Spleen (tissue), 11 donors: ENCODE measurements around the gene LCE6A. TPM values are rescaled to one million over a fixed set of nuclear protein-coding genes. Genes with fewer than 3 reads are reported as not detected.

Experiments
- DNase-seq: peaks from one replicate; pipeline ENCODE4 v3.0.0-alpha.2; 2020
- H3K27ac ChIP-seq, 8 donors: fragments of 200-600 bp; sonication (generic) in 7 of 8; 1 replicate in 4 of 8; 2 replicates in 4 of 8; pipeline versions ENCODE4 v1.5.0 to v1.8.0; 2016 to 2021; ENCODE audit warnings: inconsistent platforms in 4 of 8, mild to moderate bottlenecking in 4 of 8, moderate library complexity in 1 of 8
- H3K27me3 ChIP-seq, 7 donors: fragments of 200-600 bp; sonication (generic) in 6 of 7; replicated peaks in 1 of 7; 1 replicate in 4 of 7; 2 replicates in 3 of 7; pipeline versions ENCODE4 v1.5.0 to v1.8.0; 2016 to 2021; ENCODE audit warnings: inconsistent platforms in 3 of 7, mild to moderate bottlenecking in 1 of 7
- H3K36me3 ChIP-seq, 6 donors: fragments of 200-600 bp; sonication (generic) in 5 of 6; 1 replicate in 4 of 6; 2 replicates in 2 of 6; pipeline versions ENCODE4 v1.5.0 to v1.8.0; 2016 to 2021; ENCODE audit warnings: inconsistent platforms in 2 of 6
- H3K4me1 ChIP-seq, 6 donors: fragments of 200-600 bp; sonication (generic) in 5 of 6; 1 replicate in 3 of 6; 2 replicates in 3 of 6; pipeline versions ENCODE4 v1.5.0 to v1.8.0; 2016 to 2021; ENCODE audit warnings: inconsistent platforms in 3 of 6
- H3K4me3 ChIP-seq, 8 donors: fragments of 200-600 bp; sonication (generic) in 7 of 8; 1 replicate in 4 of 8; 2 replicates in 4 of 8; pipeline versions ENCODE4 v1.5.0 to v1.8.0; 2016 to 2021; ENCODE audit warnings: inconsistent platforms in 4 of 8, mild to moderate bottlenecking in 4 of 8, moderate library complexity in 2 of 8
- H3K9me3 ChIP-seq, 8 donors: fragments of 200-600 bp; sonication (generic) in 7 of 8; 1 replicate in 4 of 8; 2 replicates in 4 of 8; pipeline versions ENCODE4 v1.5.0 to v1.8.0; 2016 to 2021; ENCODE audit warnings: inconsistent platforms in 4 of 8
- CTCF ChIP-seq, 11 experiments: fragments of 200-600 bp in 7 of 11; fragments of 450-650 bp in 4 of 11; sonication (generic) in 4 of 11; IDR thresholded peaks in 8 of 11; conservative IDR thresholded peaks in 3 of 11; 1 replicate in 7 of 11; 2 replicates in 4 of 11; pipeline versions ENCODE4 v1.4.0 to v1.8.0; 2016 to 2021; ENCODE audit warnings: antibody characterized with exemption in 11 of 11, inconsistent platforms in 4 of 11, mild to moderate bottlenecking in 1 of 11
- POLR2A ChIP-seq, 3 donors: fragments of 450-650 bp; IDR thresholded peaks; one replicate each; pipeline ENCODE4 v1.5.1; 2017; ENCODE audit warnings: antibody characterized with exemption in 3 of 3, mild to moderate bottlenecking in 1 of 3
- POLR2AphosphoS5 ChIP-seq, 3 donors: sonication (generic); formaldehyde crosslinking; IDR thresholded peaks; one replicate each; pipeline ENCODE4 v1.5.1; 2017; ENCODE audit warnings: antibody characterized with exemption in 3 of 3
- WGBS, 5 donors: extraction: QIAGEN DNeasy Blood & Tissue Kit in 3 of 5; methylation state at CpG; one replicate each; pipeline versions ENCODE4 v1.1.5 to v1.1.7; 2013 to 2018; 5-methylcytosine and 5-hydroxymethylcytosine counted together
- intact Hi-C: fragments of 100-400 bp; cut with DNase I; formaldehyde crosslinking; loops from one replicate; pipeline ENCODE4 v1.15.0; 2023; ENCODE audit warnings: low total_unique reads
- polyA plus RNA-seq, 3 donors: library from polyadenylated mRNA; stranded (reverse); fragments of 200-250 nt; gene quantifications; one replicate each; pipeline ENCODE4 v1.2.1, GENCODE V29; 2013
- total RNA-seq, 7 donors: library from RNA; depleted of rRNA in 3 of 7; stranded (reverse); fragments of >200 nt in 3 of 7; fragmentation: NEBNext Ultra II Directional in 4 of 7; extraction: Animal tissue kit (Norgen Biotek cat#: 25700) in 4 of 7; gene quantifications; one replicate each; pipeline versions ENCODE4 v1.1.0 to v1.2.1, GENCODE V29; 2016 to 2021
- donor health status: healthy with polysubstance abuse.
- donor health status: DM: no; HTN: no; CAD: no; lungs with moderate emphysema.
- donor health status: DM: no; HTN: no; CAD: no.
- donor health status: Bipolar disorder and iron deficiency.
- donor health status: healthy.
- donor health status: DM: no; HTN: no; CAD: no.
- donor health status: DM: yes; HTN: yes; CAD: no.

Gene LCE6A
- total and polyA plus RNA-seq, 10 donors: not detected

DNA sequence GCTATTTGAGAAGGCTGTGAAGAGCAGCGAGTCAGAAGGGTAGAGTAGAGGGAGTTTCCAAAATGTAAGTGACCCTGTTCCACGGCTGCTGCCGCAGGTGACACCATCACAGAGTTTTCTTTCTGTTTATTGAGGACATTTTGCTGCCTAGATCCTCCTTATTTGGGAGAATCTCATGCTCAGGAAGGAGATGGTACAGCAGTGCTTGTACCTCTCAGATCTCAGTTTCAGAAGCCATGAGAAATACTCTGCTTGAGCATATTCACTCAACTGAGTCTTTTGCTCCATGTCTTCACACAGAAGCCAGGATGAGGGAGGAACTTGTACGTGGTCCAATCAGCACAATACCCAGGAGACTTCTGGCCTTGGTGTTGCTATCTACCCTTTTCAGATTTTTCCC is 18.7 kb downstream of the LCE6A start:
- TF ChIP-seq POLR2A (IDR thresholded peaks at IDR 0.05) (no peak), POLR2AphosphoS5 (IDR thresholded peaks at IDR 0.05) (no peak), CTCF (IDR thresholded peaks at IDR 0.05 in 8 of 11, conservative IDR thresholded peaks at IDR 0.05 in 3 of 11) (no peak)
- no peaks in the 10 kb centered on the region for H3K4me1 ChIP-seq
- no peak overlapping the region for H3K4me3 ChIP-seq
- no peak for DNase-seq
- H3K9me3 ChIP-seq: no peaks in the 10 kb centered on the region
- WGBS, 5 donors: 65 to 76% (median 74%) methylated on average over 4 of the region's 4 CpGs
- H3K27me3 ChIP-seq: peaks cover 0 to 7% (median 0%) of the 10 kb centered on the region in 7 donors
- intact Hi-C loops: no loop called here
- H3K36me3 ChIP-seq: no peaks in the 10 kb centered on the region
- H3K27ac ChIP-seq: no peak overlapping the region

- intact Hi-C loops: no loop called here
Observed at GRCh38 chr1:152864443-152864842, 21.8 kb downstream of the LCE6A start.

GRCh38 chr1:152866321-152866720 is 23.7 kb downstream of the LCE6A start:
- no peak for DNase-seq
- Histone ChIP-seq H3K27me3 (no peaks in the 10 kb centered on the region), H3K27ac (no peak overlapping the region), H3K36me3 (no peaks in the 10 kb centered on the region), H3K9me3 (no peaks in the 10 kb centered on the region), H3K4me1 (no peaks in the 10 kb centered on the region), H3K4me3 (no peak overlapping the region)
- WGBS, 5 donors: 74 to 86% (median 78%) methylated on average over 2 of the region's 2 CpGs
- intact Hi-C loops: no loop called here
- no peak for TF ChIP-seq CTCF (IDR thresholded peaks at IDR 0.05 in 8 of 11, conservative IDR thresholded peaks at IDR 0.05 in 3 of 11)
- no peak for TF ChIP-seq POLR2AphosphoS5 (IDR thresholded peaks at IDR 0.05)
- TF ChIP-seq POLR2A (IDR thresholded peaks at IDR 0.05): no peak

More at GRCh38 chr1:152864443-152864842, 21.8 kb downstream of the LCE6A start:
- no peaks in the 10 kb centered on the region for H3K36me3 ChIP-seq
- no peaks in the 10 kb centered on the region for H3K27me3 ChIP-seq
- TF ChIP-seq POLR2A (IDR thresholded peaks at IDR 0.05) (no peak), CTCF (IDR thresholded peaks at IDR 0.05 in 8 of 11, conservative IDR thresholded peaks at IDR 0.05 in 3 of 11) (no peak), POLR2AphosphoS5 (IDR thresholded peaks at IDR 0.05) (no peak)
- no peak overlapping the region for H3K27ac ChIP-seq
- no peaks in the 10 kb centered on the region for H3K4me1 ChIP-seq
- no peak overlapping the region for H3K4me3 ChIP-seq
- no peak for DNase-seq
- no peaks in the 10 kb centered on the region for H3K9me3 ChIP-seq

DNA sequence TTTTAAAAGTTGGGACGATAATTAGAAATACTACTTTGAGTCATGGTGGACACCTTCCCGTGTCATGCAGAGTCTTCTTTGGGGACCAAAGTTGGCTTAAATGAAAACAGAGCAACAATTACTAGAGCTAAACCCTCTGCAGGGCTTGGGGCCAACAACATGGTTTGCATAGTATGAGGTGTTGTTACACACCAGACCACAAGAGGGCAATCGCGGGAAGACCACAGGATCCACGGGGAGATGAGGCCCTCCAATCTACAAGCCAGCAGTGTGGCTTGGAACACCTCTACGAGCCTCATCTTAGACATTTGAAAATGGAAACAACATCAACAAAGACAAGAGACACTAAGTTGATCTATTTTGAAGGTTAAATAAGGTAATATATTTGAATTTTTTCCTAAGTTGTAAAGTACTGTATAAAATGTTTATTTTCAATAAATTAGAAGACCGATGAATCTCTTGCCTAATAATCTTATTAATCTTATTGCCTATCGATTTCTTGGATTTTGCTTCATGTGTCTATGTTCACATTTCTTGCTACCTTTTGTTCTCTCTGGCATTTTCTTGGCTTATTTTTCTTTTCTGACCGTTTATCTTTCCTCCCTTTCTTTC is 27.3 kb downstream of the LCE6A start:
- intact Hi-C loops: no loop called here
- Histone ChIP-seq H3K4me3 (no peak overlapping the region), H3K9me3 (no peaks in the 10 kb centered on the region), H3K4me1 (no peaks in the 10 kb centered on the region), H3K36me3 (no peaks in the 10 kb centered on the region), H3K27ac (no peak overlapping the region), H3K27me3 (peaks cover 0 to 13% (median 0%) of the 10 kb centered on the region in 7 donors)
- no peak for TF ChIP-seq POLR2A (IDR thresholded peaks at IDR 0.05)
- TF ChIP-seq POLR2AphosphoS5 (IDR thresholded peaks at IDR 0.05): no peak
- TF ChIP-seq CTCF (IDR thresholded peaks at IDR 0.05 in 8 of 11, conservative IDR thresholded peaks at IDR 0.05 in 3 of 11): peak; percentile 27 to 78 (median 66)
- DNase-seq: no peak
- WGBS, 5 donors: 31 to 35% (median 33%) methylated on average over 9 of the region's 9 CpGs
